Measurements from ENCODE around the gene FAM32A.

The FAM32A gene

DNA sequence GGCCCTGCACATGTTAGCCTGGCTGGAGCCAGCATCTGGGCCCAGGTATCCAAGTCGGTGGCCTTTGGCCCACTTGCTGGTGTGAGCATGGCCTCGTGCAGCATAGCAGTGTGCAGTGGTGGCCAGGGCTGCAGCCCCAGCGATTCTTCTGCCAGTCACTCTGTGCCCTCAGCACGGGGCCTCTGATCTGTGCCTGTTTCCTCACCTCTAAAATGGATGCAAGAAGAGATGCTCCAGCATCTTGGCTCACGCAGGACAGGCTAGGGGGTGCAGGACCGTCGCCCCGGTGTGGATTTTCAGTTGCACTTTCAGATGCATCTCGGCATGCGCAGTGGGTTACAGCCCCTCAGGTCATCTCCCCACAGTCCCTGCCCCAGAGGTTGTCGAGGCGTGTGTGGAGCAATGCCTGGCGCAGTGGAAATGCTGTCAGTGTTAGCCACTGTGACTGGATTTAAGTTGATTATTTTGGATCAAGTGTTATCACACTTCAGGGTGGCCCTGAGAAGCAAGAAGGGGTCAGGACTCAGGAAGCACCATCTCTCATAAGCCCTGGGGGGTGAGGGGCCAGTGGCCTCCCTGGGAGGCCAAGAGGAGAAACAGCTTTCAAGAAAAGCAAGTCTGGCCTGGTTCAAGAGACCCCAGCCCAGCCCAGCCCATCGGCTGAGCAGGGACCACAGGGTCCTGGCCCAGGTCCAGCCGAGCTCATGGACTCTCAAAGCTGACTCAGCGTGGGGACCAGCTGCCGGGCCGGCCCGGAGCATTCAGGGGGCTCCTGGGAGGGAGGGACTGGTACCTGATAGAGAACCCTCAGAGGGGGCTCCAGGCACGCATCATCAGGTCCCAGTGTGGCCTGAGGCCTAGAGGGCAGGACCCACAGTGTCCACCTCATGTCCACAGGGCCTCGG is 40.3 kb downstream of the FAM32A start:
- DNase-seq (ENCODE audit: low read depth in 3 of 3) = no peak

DNA sequence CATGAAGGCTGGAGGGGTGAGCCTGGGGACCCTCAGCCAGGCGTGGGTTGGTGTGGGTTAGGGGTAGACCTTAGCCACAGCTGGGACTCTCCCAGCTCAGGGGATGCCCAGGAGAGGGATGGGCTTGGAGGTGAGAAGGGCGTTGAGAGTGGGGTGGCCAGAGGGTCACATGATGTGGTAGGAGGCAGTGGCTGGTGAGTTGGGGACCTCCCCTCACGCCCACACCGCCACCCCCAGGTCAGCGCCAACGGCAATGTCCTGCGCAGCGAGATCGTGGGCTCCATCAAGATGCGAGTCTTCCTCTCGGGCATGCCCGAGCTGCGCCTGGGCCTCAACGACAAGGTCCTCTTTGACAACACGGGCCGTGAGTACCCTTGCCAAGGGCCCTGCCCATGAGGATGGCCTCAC is 41.0 kb downstream of the FAM32A start:
- no peak for DNase-seq (ENCODE audit: low read depth in 3 of 3)

DNA sequence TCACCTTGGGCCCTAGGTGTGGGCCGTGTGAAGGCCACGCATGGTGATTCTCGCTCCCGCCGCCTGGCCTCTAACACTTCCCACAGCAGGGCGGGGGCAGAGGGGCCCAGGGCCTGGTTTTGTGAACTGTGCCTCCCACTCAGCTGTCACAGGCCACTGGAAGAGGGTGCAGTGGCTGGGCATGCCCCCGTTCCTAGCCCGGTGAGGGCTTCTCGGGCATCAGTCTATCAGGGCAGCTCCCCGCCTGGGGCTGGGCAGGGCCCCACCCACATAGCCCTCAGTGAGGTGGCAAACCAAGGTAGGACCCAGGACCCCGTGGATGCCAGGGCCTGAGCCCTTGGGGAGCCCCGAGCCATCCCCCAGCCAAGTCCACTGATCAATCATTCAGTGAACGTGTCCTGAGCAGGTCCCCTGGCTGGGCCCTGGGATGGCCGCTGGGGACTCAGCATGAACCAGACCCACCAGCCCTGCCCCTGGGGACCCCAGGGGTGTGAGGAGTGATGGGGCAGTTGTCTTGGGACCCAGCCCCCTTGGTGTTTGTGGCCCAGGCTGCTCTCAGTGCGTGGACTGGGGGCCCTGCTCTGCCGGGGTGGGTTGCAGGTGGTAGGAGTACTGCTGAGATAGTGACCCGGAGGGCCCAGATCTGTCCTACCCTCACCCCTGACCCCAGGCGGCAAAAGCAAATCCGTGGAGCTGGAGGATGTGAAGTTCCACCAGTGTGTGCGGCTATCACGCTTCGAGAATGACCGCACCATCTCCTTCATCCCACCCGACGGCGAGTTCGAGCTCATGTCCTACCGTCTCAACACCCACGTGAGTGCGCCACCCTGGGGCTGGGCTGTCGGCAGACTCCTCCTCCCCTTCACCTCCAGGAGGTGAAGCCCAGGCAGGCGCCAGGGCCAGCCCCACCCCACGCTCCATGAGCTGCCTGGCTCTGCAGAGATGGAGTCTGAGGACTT is 41.9 kb downstream of the FAM32A start:
- DNase-seq (ENCODE audit: low read depth in 3 of 3) = no peak

DNA sequence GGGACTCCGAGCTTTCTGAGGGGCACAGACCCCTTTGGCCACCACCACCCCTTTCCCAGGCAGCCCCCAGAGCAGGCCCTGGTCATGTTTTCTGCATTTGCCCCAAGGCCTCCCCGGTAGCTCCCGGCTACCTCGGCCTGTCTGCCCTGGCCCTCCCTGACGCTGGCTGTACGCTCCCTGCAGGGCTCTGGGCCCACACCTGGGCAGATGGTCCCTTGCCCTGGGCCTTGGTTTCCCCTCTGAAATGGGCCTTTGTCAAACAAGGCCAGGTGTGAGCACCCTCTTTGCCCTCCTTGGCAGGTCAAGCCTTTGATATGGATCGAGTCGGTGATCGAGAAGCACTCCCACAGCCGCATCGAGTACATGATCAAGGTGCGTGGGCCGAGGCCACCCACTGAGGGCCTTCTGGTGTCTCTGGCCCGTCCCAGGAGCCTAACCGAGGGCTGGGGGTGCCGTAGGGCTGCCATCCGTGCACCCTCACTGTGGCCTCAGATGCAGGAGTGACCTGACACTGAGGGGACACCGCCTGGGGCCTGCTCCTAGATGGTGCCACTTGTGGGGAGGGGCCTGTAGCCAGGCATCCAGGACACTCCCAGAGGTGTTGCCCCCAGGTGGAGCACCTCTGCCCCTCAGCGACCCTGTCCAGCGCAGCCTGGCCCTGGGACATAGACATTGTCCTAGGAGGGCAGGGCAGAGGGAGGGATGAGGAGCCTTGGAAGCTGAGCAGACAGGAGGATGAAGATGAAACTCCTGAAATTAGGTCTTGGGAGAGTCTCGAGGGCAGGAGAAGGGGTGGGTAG is 42.8 kb downstream of the FAM32A start:
- no peak for DNase-seq (ENCODE audit: low read depth in 3 of 3)

DNA sequence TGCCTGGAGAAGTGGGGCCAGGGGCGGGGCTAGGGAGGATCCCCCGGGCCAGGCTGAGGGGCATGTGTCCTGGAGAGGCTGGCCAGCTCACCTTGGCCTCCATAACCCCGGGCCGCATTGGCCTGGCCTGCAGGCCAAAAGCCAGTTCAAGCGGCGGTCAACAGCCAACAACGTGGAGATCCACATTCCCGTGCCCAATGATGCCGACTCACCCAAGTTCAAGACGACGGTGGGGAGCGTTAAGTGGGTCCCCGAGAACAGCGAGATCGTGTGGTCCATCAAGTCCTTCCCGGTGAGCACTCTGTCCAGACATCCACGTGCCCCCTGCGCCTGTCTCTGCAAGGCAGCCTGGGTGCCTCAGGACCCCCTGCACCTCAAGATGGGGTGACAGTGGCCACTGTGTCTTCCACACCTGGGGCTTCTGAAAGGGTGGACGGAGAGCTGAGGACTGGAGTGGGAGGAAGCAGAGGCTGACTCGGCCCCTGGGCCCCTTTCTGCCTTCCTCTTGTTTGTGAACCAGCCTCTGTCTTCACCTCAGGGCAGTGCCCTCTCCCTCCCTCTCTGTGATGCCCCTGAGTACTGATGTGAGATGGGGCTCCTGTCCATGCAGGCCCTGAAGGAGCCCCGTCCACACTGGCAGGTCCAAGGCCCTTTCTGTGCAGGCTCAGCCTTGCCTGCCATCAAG is 43.6 kb downstream of the FAM32A start:
- DNase-seq (ENCODE audit: low read depth in 3 of 3) = no peak

DNA sequence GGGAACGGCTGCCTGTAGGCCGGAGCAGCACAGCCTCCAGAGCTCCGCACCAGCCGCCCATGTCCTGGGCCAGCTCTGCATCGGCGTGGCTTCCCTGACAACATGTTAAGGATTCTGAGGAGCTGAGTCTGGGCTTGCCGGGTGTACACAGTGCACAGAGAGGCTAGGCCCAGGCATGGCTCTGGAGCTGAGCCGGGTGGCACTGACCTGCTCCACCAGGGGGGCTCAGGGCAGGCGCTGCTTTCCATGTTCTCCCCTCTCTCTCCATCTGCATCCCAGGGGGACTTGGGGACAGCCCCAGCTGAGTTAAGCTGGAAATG is 44.1 kb downstream of the FAM32A start:
- DNase-seq (ENCODE audit: low read depth in 3 of 3) = no peak

DNA sequence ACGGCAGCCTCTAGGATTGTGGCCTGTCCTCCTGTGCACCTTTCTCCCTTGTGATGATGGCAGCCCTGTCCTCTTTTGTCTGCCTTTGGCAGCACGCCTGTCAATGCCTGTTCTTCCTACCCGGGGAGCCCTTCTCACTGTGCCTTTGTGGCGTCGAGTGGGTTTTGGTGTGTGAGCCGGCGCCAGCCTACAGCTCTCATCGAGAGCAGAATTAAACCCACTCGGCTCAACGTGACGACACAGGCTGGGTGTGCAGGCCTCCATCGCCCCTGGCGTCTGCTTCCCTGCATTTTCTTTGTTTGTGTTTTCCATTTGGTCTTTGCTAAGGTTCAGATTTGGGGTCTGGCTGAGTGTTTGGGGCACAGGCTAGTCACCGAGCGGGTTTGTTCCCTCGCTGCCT is 46.9 kb downstream of the FAM32A start:
- DNase-seq (ENCODE audit: low read depth in 3 of 3) = no peak

DNA sequence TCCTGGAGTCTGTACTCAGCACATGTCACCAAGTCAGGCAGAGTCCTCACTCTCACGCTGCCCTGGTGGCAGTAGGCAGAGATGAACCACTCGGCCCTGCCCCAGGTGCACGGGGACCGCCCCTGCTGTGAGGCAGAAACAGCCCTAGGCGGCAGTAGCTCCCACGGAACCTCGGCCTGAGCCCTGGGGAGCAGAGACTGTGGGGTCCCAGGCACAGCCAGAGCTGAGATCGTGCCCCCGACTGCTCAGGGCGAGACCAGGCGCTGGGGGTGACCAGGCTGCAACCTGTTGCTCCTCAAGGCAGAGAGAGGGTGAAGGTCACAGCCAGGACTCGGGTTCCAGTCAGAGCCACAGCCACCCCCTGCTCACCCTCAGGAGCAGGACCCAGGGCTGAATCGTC is 47.4 kb downstream of the FAM32A start:
- no peak for DNase-seq (ENCODE audit: low read depth in 3 of 3)

DNA sequence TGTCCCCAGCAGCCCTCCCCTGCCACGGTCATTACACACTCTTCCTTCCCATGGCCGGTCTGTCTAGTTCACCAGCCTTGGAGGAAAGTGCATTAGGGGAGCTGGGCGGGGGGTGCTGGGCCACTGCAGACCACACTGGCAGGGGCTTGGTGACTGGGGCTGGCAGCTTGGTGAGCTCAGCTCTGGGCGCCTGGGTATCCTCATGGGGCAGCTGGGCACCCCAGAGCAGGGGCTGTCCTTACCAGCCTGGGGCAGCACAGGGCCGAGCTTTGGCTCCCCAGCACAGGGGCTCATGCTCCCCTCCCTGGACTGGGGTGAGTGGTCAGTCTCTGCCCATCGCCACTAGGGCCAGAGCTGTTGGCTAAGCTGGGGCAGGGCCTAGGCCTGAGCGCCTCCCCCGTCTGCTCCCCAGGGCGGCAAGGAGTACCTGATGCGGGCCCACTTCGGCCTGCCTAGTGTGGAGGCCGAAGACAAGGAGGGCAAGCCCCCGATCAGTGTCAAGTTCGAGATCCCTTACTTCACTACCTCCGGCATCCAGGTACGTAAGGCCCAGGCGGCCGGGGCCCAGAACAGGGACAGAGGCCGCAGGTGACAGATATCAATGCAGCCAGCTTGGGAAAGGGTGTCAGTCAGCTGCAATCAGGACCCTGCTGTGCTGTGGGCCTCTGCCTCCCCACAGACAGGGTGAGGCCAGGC is 48.0 kb downstream of the FAM32A start:
- DNase-seq (ENCODE audit: low read depth in 3 of 3) = no peak

DNA sequence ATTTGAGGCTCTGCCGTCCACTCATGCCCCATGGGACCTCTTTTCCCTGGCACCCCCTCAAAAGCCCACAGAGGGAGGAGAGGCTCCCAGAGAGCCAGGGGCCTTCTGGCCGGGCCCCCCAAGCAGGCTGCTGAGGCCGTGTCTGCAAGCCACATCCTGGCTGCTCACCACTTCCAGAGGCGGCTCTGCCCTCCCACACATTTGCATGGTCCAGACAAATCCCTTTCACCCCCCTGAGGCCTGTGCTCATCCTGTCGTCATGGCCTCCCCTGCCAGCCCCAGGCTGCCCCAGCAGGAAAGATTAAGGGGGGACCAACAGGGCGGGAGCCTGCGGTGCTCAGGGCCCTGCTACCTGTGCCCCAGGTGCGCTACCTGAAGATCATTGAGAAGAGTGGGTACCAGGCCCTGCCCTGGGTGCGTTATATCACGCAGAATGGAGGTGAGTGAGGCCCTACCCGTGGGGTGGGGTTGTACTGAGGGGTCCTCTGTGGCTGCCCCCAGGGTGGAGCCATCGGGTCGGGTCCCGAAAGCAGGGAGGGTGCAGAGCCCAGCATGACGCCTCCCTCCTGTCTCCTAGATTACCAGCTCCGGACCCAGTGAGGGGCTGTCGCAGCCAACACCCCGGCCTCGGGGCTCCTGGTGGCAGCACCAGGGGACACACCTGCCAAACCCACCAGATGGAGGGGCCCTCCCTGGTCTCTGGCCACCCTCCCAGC is 48.8 kb downstream of the FAM32A start:
- DNase-seq (ENCODE audit: low read depth in 3 of 3) = no peak

DNA sequence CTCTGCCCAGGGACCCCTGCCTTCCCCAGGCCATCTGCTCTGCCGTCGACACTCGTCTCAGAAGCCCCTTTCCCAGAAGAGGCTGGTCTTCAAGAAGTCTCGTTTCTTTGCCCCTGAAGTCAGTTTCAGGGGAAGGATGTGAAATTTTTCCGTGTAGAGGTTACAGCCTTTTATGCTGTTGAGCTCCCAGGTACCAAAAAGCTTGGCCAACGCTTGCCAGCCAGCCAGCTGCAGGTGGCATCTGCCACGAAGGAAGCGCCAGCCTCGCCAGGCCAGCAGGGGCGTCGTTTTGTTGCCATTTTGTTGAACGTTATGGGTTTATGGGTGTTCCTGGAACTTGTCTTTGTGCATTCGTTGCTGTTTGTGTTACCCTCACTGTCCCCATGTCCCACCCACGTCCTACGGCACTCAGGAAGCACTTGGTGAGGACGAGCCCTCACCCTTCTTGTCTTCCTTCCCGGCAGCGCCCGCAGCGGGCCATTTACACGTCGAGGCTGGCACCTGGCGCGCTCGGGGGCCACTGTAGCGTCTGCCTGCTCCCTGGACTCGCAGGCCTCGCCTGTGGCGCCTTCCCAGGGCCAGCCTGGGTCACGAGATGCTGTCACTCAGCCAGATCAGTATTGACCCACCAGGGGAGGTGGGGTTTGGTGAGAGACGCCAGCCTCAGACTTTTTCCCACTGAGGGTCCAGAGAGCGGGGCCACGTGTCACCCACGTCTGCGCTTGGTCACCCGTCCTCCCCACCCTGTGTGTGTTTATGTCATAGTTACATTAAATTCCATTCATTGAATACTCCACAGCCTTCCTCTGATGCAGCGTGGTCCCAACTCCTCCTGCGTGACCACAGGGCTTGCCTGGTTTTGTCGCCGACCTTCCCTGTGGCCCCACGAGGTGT is 49.6 kb downstream of the FAM32A start:
- DNase-seq (ENCODE audit: low read depth in 3 of 3) = no peak

DNA sequence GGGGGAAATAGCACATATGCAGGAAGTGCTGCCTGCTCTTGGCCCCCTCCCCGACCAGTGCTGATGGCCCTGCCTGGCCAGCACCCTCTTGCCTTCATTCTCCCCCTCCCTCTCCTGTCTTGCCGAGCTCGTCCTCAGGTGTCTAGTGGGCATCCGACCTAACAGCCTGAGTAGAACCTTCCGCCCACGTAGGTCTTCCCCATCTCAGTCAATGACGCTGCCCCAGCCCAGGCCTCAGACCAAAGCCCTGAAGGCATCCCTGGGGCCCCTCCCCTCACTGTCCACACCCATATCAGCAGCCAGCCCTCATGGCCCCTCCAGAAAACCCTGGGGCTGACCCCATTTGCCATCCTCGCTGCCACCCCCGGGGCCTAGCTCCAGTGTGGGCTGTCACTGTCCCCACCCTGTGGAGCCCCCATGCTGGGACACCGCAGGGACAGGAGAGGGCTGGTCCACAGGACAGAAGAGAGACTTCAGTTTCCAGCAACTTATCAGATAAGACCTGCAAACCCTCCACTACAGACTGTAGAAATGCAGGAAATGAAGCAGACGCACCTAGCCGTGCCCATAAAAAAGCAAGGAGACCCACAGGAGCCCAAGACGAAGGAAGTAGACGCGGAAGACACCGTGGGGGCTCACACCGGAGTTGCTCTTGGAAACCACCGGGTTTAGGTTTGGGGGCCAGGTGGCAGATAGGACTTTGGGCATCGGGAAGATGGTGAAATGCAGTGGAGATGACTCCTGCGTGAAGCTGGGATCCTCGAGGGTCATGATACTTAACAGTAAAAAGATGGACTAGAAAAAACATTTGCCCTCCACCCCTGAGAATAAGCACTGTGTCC is 50.8 kb downstream of the FAM32A start:
- no peak for DNase-seq (ENCODE audit: low read depth in 3 of 3)

Measured in stimulated activated CD4-positive, alpha-beta T cell treated with anti-CD3 and anti-CD28 coated beads, TNF-alpha, amount 100 ng/mL, for 48 hours (primary cell).